GM12864 (cell line): Measurements from ENCODE around the gene HEPACAM2.

Experiments used
- DNase-seq: peaks from one replicate; pipeline ENCODE4 v3.0.0-alpha.2; 2011; ENCODE audit warnings: low read depth
- H3K4me3 ChIP-seq: 2 replicates; pipeline ENCODE4 v1.5.1; 2011; ENCODE audit warnings: mild to moderate bottlenecking, low read depth, low read length, control low read depth
- TF ChIP-seq, protein P1 (sequence below): IDR thresholded peaks from 2 replicates; pipeline ENCODE4 v1.5.1; 2011; ENCODE audit warnings: low read depth, mild to moderate bottlenecking, moderate library complexity, low read length, control low read depth, inconsistent platforms; ENCODE audit errors: missing control alignments

The HEPACAM2 gene

DNA sequence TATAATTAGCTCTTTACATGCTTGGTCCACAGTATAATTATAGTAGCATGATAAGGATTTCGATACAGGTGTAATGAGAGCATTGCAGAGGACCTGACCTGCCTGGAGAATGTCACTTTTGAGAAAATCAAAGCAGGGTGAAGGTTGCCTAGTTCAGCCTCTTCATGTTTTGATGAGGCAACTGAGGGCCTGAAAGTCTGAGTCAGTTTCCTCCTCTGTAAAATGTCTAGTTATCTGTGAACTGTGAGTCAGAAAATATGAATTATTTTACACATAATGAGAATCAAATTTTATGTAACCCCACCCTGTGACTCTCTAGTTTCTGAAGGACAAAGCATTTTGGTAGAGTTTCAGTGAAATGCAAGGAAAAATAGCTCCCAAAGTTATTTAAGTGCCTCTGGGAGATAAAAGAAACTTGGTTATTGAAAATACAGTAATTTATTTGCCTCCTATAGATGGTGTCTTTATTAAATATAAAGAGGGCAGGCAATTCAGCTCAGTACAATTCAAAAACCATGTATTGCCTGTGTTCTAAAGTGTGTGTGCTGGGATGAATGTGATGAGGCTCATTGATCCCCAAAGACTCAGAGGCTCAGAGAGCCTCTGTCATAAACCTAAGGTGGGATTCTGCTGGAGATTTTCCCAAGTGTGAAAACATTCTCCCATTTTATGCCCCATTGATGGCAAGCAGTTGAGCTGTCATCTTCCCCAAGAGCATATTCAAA, 40.8 kb downstream of the HEPACAM2 start:
- TF ChIP-seq, protein P1, sequence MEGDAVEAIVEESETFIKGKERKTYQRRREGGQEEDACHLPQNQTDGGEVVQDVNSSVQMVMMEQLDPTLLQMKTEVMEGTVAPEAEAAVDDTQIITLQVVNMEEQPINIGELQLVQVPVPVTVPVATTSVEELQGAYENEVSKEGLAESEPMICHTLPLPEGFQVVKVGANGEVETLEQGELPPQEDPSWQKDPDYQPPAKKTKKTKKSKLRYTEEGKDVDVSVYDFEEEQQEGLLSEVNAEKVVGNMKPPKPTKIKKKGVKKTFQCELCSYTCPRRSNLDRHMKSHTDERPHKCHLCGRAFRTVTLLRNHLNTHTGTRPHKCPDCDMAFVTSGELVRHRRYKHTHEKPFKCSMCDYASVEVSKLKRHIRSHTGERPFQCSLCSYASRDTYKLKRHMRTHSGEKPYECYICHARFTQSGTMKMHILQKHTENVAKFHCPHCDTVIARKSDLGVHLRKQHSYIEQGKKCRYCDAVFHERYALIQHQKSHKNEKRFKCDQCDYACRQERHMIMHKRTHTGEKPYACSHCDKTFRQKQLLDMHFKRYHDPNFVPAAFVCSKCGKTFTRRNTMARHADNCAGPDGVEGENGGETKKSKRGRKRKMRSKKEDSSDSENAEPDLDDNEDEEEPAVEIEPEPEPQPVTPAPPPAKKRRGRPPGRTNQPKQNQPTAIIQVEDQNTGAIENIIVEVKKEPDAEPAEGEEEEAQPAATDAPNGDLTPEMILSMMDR = no peak
- DNase-seq = no peak

DNA sequence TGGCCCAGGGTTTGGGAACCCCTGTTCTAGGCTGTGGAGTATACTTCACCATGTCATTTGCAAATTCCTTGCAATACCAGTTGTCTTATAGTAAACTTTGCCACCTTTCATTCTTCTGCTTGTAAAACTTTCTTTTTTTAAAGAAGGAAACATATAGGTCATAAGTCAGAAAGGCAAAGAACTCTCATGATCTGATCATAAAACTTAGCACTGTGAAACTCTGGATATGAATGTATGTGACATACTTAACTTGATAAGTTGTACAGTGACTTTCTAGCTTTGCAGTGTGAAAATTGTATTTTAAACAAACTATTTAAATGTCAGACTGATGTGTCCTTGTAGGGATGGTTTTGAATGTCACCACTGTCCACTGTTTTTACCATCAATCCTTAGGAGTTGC, 47.1 kb downstream of the HEPACAM2 start:
- DNase-seq = no peak
- TF ChIP-seq, protein P1 = no peak
- H3K4me3 ChIP-seq = no peak overlapping the region

More for the DNA sequence above, 40.8 kb downstream of the HEPACAM2 start:
- no peak overlapping the region for H3K4me3 ChIP-seq

DNA sequence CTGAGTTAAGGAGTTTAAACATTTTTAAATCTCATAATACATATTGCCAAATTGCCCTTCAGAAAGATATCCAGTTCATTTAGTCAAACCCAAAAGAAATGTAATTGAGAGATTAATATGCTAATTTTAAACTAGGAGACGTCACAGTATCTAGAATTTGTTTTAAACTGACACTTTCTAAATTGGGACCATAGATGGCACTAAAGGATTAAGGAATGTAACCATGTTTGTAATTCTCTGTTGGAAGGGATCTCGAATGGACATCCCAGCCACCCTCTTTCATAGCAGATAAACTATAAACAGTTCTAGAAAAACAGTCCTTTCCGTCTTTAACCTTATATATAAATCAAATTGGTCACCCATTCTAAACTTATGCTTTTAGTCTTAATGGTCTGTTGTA, 48.1 kb downstream of the HEPACAM2 start:
- TF ChIP-seq, protein P1 = no peak
- no peak for DNase-seq
- no peak overlapping the region for H3K4me3 ChIP-seq

DNA sequence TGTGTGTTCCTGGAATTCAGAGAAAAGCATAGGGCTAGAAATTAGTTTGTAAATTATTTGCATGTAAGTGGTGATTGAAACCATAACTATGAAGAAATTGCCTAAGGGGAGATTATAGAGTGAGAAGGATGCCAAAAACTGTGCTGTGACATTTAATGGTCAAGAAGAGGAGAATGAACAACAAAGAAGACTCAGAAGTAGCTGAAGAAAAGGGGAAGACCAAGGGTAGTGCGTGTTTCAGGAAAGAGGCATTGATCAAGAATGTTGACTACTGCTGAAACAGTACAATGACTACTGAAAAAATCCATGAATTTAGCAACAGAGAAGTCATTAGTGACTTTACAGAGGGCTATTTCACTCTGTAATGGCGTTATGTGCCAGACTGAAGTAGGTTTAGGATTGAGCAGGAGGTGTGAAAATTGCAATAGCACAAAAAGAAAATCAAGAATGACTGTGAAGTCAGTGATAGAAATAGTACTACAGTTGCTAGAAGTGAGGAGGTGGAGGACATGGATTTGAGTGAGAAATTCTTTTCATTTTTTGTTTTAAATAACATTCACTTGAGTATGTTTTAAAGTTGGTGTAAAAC, 49.2 kb downstream of the HEPACAM2 start:
- H3K4me3 ChIP-seq = no peak overlapping the region
- DNase-seq = no peak
- TF ChIP-seq, protein P1 = no peak

DNA sequence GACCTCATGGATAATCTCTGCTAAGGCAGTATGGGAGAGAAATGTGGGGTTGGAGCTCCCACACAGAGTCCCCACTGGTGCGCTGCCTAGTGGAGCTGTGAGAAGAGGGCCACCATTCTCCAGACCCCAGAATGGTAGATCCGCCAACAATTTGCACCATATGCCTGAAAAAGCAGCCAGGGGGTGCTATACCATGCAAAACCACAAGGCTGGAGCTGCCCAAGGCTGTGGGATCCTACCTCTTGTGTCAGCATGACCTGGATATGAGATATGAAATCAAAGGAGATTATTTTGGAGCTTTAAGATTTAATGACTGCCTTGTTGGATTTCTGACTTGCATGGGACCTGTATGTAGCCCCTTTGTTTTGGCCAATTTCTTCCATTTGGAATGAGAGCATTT, 51.0 kb downstream of the HEPACAM2 start:
- no peak overlapping the region for H3K4me3 ChIP-seq
- TF ChIP-seq, protein P1 = no peak
- DNase-seq = no peak

DNA sequence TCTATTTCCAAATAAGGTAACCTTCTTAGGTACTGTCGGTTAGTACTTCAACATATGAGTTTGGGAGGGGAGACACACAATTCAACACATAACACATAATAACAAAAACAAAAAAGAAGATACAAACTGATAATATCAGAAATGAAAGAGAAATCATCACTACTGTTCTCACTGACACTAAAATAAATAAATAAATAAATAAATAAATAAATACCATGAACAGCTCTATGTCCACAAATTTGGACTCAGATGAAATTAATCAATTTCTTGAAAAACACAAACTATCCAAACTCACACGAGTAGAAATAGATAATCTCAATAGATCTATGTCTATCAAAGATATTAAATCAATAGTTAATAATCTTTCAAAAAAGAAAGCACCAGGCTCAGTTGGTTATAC, 53.6 kb downstream of the HEPACAM2 start:
- TF ChIP-seq, protein P1 = no peak
- DNase-seq = no peak
- no peak overlapping the region for H3K4me3 ChIP-seq

DNA sequence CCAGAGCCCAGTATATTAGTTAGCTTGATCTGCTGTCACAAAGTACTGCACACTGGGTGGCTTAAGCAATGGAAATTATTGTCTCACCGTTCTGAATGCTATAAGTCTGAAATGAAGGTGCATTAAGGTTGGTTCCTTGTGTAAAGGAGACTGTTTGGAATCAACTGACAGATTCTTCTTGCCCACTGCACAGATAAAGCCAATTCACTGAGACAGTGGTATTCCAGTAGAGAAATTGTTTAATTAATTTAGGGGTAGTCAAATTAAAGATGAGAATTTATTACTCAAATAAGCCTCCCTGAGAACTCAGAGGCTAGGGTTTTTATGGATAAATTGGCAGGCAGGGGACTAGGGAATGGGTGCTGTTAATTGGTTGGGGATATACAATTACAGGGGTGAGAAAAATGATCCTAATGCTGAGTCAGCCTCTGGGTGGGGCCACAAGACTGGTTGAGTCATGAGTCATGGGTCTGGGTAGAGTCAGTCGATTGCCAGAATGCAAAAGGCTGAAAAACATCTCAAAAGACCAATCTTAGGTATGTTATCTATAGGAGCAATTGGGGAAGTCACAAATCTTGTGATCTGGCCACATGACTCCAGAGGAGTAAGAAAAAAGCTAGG, 54.6 kb downstream of the HEPACAM2 start:
- no peak for DNase-seq
- TF ChIP-seq, protein P1 = no peak
- no peak overlapping the region for H3K4me3 ChIP-seq
